ENCODE results near the gene BORCS5. TPM values are rescaled to one million over a fixed set of nuclear protein-coding genes. Genes with fewer than 3 reads are reported as not detected.

BORCS5 gene
- total RNA-seq, 1 donor from 2014 or later = 3.0 TPM

DNA sequence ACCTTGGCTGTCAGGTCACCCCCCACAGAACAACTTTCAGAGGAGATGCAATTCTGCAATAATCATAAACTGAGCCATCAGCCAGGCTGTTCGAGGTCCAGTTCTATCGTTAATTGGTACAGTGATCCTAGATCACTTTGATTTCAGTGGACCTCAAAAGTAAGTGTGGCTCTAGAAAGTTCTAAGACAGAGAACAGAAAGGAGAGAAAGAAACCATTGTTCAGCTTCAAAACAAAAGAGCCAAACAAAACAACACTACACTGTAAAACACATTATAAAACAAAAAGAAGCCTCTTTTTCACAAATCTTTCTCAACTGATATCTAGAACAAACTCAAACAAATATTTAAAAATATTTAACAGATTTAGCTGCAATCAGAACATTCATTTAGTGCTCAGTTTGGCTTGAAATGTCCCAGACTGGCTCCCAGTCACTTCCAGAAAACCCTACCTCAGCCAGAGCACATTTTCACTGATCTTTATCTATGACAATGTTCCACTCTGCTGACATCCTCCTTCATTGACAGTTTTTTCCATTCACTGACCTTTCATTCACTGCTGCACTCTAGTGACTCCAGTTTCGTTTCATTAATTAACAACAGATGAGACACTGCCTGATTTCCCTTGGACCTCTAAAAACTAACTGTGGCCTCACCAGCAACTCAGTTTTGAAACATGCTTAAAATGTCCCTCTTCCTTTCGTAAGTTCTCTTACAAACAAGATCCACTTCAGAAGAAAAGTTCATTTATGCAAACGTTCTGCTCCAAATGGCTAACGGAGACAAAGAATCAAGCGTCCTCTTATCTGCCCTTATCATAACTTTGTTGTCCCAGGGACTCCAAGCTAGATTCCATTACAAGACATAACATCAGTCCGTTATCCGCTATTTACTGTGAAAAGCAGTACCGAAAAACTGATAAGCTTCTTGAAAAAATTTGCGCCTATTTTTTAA lies 148.9 kb downstream of the BORCS5 start:
- DNase-seq (ENCODE audit: low spot score in 2 of 2) = no peak
- H3K9me3 ChIP-seq = no peaks in the 10 kb centered on the region
- peak overlapping the region; percentile 24 to 34 for H3K4me3 ChIP-seq
- intact Hi-C loops (cut with DNase I) = loop anchor here (5.0 kb wide), 1 partner anchor 51 kb away; no protein-coding TSS in a partner anchor
- H3K27ac ChIP-seq = peak overlapping the region; percentile 63 to 66
- no peaks in the 10 kb centered on the region for H3K27me3 ChIP-seq
- peaks cover 0 to 21% of the 10 kb centered on the region in 2 donors for H3K4me1 ChIP-seq
- TF ChIP-seq, protein P1, sequence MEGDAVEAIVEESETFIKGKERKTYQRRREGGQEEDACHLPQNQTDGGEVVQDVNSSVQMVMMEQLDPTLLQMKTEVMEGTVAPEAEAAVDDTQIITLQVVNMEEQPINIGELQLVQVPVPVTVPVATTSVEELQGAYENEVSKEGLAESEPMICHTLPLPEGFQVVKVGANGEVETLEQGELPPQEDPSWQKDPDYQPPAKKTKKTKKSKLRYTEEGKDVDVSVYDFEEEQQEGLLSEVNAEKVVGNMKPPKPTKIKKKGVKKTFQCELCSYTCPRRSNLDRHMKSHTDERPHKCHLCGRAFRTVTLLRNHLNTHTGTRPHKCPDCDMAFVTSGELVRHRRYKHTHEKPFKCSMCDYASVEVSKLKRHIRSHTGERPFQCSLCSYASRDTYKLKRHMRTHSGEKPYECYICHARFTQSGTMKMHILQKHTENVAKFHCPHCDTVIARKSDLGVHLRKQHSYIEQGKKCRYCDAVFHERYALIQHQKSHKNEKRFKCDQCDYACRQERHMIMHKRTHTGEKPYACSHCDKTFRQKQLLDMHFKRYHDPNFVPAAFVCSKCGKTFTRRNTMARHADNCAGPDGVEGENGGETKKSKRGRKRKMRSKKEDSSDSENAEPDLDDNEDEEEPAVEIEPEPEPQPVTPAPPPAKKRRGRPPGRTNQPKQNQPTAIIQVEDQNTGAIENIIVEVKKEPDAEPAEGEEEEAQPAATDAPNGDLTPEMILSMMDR (IDR thresholded peaks at IDR 0.05) = no peak
- H3K36me3 ChIP-seq = no peaks in the 10 kb centered on the region

DNA sequence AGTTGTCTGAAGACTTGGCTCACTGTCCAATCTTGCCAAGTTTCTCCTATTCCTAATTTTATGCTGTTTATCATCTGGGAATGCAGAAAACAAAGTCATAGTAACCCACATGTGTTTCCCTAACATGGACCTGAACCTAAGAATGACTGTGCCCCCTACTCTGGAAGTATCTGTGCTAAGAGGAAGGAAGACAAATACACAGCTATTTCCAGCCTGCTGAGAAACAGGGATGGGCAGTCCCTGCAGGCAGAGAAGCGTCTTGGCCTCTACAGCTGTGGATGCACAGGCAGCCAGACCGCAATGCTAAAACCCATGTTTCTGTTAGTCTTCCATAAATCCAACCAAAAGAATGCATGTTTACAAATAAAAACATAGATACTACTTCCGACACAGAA lies 149.6 kb downstream of the BORCS5 start:
- H3K9me3 ChIP-seq = no peaks in the 10 kb centered on the region
- intact Hi-C loops (cut with DNase I) = loop anchor here (5.0 kb wide), 1 partner anchor 51 kb away; no protein-coding TSS in a partner anchor
- peaks cover 0 to 21% of the 10 kb centered on the region in 2 donors for H3K4me1 ChIP-seq
- H3K27ac ChIP-seq = peak overlapping the region; percentile 63 to 66
- H3K36me3 ChIP-seq = no peaks in the 10 kb centered on the region
- no peak for DNase-seq (ENCODE audit: low spot score in 2 of 2)
- H3K27me3 ChIP-seq = no peaks in the 10 kb centered on the region
- TF ChIP-seq, protein P1 (IDR thresholded peaks at IDR 0.05) = no peak
- H3K4me3 ChIP-seq = peak overlapping the region; percentile 24 to 34

DNA sequence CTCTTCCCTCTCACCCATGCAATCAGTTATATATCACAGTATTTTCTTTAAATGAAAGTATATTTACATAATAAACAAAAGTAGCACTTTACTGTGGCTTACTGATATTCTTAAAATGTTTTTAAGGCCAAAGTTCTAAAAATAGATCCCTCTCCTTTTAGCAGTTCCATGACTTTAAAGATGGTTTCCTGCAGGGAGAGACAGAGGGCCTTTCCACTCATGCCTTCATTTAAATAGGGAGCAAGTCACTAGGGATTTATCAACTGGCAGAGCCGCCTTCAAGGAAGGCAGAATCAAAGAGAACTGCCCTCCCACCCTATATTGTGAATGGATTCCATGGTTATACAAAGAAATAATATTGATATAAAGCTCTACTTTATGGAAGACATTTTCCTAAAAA lies 150.2 kb downstream of the BORCS5 start:
- intact Hi-C loops (cut with DNase I) = loop anchor here (5.0 kb wide), 1 partner anchor 50 kb away; no protein-coding TSS in a partner anchor
- Histone ChIP-seq H3K27ac (peak overlapping the region in 1 of 2 donors; percentile 63), H3K4me3 (peak overlapping the region in 1 of 2 donors; percentile 34), H3K27me3 (no peaks in the 10 kb centered on the region), H3K4me1 (peaks cover 0 to 25% of the 10 kb centered on the region in 2 donors), H3K9me3 (no peaks in the 10 kb centered on the region), H3K36me3 (no peaks in the 10 kb centered on the region)
- TF ChIP-seq, protein P1 (IDR thresholded peaks at IDR 0.05) = no peak
- no peak for DNase-seq (ENCODE audit: low spot score in 2 of 2)

DNA sequence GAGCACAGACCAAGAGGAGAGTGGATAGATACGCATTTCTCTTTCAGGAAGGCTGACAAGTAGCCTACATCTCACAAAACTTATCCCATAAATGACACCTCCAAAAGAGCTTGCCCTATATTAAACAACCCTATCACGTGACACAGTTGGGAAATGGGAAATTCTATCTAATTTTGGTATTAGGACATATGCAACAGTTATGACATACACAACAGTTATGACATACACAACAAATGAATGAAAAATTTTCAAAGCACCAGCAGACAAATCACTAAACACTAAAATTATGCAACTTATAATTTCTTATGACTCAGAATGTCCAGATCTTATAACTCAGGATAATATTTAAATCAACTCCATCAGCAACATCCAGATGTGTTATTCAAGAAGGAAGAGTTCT lies 151.7 kb downstream of the BORCS5 start:
- no peaks in the 10 kb centered on the region for H3K27me3 ChIP-seq
- no peaks in the 10 kb centered on the region for H3K36me3 ChIP-seq
- no peak overlapping the region for H3K27ac ChIP-seq
- H3K4me1 ChIP-seq = peaks cover 0 to 38% of the 10 kb centered on the region in 2 donors
- intact Hi-C loops (cut with DNase I) = loop anchor here (5.0 kb wide), 1 partner anchor 49 kb away; no protein-coding TSS in a partner anchor
- DNase-seq (ENCODE audit: low spot score in 2 of 2) = no peak
- TF ChIP-seq, protein P1 (IDR thresholded peaks at IDR 0.05) = no peak
- no peaks in the 10 kb centered on the region for H3K9me3 ChIP-seq
- H3K4me3 ChIP-seq = no peak overlapping the region

DNA sequence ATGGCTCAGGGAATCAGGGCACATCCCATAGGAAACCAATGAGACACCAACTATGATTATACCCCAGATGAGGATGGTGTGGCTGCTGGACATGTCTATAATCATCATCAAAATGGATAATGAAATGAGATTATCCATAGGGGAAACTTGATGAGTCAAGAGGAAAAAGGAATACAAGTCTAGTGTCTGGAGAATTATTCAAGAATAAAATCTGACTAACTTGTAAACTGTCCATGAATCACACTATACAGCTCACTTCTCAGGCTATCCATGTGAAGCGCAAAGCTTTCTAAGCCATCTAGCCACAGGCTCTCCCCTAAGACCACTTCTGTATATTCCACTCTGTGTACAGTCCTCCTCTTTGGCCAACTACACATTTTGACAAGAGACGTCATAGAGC lies 153.3 kb downstream of the BORCS5 start:
- intact Hi-C loops (cut with DNase I) = no loop called here
- Histone ChIP-seq H3K4me1 (peaks cover 0 to 38% of the 10 kb centered on the region in 2 donors), H3K36me3 (no peaks in the 10 kb centered on the region), H3K9me3 (no peaks in the 10 kb centered on the region), H3K4me3 (no peak overlapping the region), H3K27ac (no peak overlapping the region), H3K27me3 (no peaks in the 10 kb centered on the region)
- DNase-seq (ENCODE audit: low spot score in 2 of 2) = no peak
- TF ChIP-seq, protein P1 (IDR thresholded peaks at IDR 0.05) = no peak
